Fibroblast of lung (primary cell): Measurements from ENCODE around the gene WBP11.
A peak's percentile ranks its signal among the peaks of the same experiment; 100 is the strongest.

ENCODE experiments used
- CTCF ChIP-seq, 2 donors: IDR thresholded peaks in 1 of 2; conservative IDR thresholded peaks in 1 of 2; 1 replicate in 1 of 2; 2 replicates in 1 of 2; pipeline ENCODE4 v1.5.1; 2011 to 2012; ENCODE audit warnings: low read length in 2 of 2, control low read depth in 1 of 2, inconsistent platforms in 1 of 2, low read depth in 1 of 2, mild to moderate bottlenecking in 1 of 2
- EZH2 ChIP-seq: IDR thresholded peaks from 2 replicates; pipeline ENCODE4 v1.5.1; 2012; ENCODE audit warnings: low read length, control low read depth, mild to moderate bottlenecking; ENCODE audit errors: missing control alignments

- TF ChIP-seq CTCF (conservative IDR thresholded peaks at IDR 0.05 in 1 of 2, IDR thresholded peaks at IDR 0.05 in 1 of 2; ENCODE audit: low read depth in 1 of 2, low read length in 2 of 2) (peak; percentile 59 to 70), EZH2 (no peak)
Measured at GRCh38 chr12:14769969-14770495, 33.2 kb downstream of the WBP11 start.
